ENCODE measurements around the gene GALNT10. TPM values are rescaled to one million over a fixed set of nuclear protein-coding genes. Genes with fewer than 3 reads are reported as not detected.
A peak's percentile ranks its signal among the peaks of the same experiment; 100 is the strongest.

The GALNT10 gene
- total and polyA plus RNA-seq, 2 donors (not counting 1 experiment from before 2014, with no cell fraction given): 18.3 to 35.8 TPM

DNA sequence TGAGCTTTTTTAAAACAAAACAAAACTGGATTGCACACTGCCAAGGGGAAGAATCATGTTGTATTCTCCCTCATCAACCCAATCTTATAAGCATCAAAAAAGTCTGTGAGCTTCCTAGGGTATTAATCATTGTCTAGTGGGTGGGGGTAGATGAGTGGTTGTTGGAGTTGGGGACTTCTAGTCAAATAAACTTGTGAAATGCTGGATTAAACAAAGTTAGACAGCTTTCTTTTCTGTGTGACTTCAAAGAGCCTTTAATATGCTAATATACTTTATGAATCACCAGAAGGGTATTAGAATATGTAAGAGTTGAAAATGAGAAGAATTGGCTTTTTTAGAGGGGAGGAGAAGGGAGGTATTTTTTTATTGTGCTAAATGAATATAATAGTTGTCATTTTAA is 87.7 kb downstream of the GALNT10 start:
- Histone ChIP-seq H3K79me2 (ENCODE audit: control insufficient read depth, insufficient read depth, low read length) (no peaks in the 10 kb centered on the region), H4K20me1 (ENCODE audit: control insufficient read depth, extremely low read depth, insufficient read depth, low read length) (no peaks in the 10 kb centered on the region), H3K27ac (ENCODE audit: insufficient read depth, low read length) (no peak overlapping the region), H2AFZ (ENCODE audit: low read length) (no peak overlapping the region), H3K9ac (ENCODE audit: insufficient read depth, low read length) (no peak overlapping the region), H3K4me3 (replicated peaks in 1 of 4; ENCODE audit: control extremely low read depth in 1 of 4, insufficient read depth in 1 of 4, low read depth in 3 of 4, low read length in 4 of 4) (no peak overlapping the region), H3K9me3 (ENCODE audit: control insufficient read depth, insufficient read depth, low read depth, low read length) (no peaks in the 10 kb centered on the region), H3K27me3 (ENCODE audit: control insufficient read depth, insufficient read depth, low read length) (no peaks in the 10 kb centered on the region), H3K4me2 (ENCODE audit: extremely low read depth, insufficient read depth, low read length) (peak overlapping the region; percentile 44), H3K36me3 (ENCODE audit: control insufficient read depth, insufficient read depth, low read length) (no peaks in the 10 kb centered on the region), H3K4me1 (ENCODE audit: control insufficient read depth, extremely low read depth, insufficient read depth, low read length) (peaks cover 10% of the 10 kb centered on the region)
- peak in 1 of 2 donors; percentile 83 for DNase-seq (ENCODE audit: low read depth in 2 of 2)
- TF ChIP-seq CTCF (conservative IDR thresholded peaks at IDR 0.05 in 1 of 2, IDR thresholded peaks at IDR 0.05 in 1 of 2; ENCODE audit: low read depth in 1 of 2, low read length in 2 of 2): no peak
- TF ChIP-seq EZH2 (IDR thresholded peaks at IDR 0.05; ENCODE audit: low read length, missing control alignments): no peak

DNA sequence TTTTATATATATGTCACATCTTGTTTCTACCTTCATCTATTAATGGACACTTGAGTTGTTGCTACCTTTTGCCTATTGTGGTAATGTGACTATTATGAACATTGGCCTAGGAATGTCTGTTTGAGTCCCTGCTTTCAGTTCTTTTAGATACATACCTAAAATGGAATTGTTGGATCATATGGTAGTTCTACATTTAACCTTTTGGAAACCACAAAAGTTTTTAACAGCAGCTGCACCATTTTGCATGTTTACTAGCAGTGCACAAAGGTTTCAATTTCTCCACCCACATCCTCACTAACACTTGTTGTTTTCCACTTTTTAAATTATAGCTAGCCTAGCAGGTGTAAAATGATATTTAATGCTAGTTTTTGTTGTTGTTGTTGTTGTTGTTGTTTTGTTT is 88.4 kb downstream of the GALNT10 start:
- peaks cover 10% of the 10 kb centered on the region for H3K4me1 ChIP-seq (ENCODE audit: control insufficient read depth, extremely low read depth, insufficient read depth, low read length)
- no peaks in the 10 kb centered on the region for H3K9me3 ChIP-seq (ENCODE audit: control insufficient read depth, insufficient read depth, low read depth, low read length)
- H3K27me3 ChIP-seq (ENCODE audit: control insufficient read depth, insufficient read depth, low read length): no peaks in the 10 kb centered on the region
- H4K20me1 ChIP-seq (ENCODE audit: control insufficient read depth, extremely low read depth, insufficient read depth, low read length): no peaks in the 10 kb centered on the region
- H3K4me3 ChIP-seq (replicated peaks in 1 of 4; ENCODE audit: control extremely low read depth in 1 of 4, insufficient read depth in 1 of 4, low read depth in 3 of 4, low read length in 4 of 4): no peak overlapping the region
- H3K27ac ChIP-seq (ENCODE audit: insufficient read depth, low read length): no peak overlapping the region
- no peaks in the 10 kb centered on the region for H3K36me3 ChIP-seq (ENCODE audit: control insufficient read depth, insufficient read depth, low read length)
- DNase-seq (ENCODE audit: low read depth in 2 of 2): peak in 1 of 2 donors; percentile 80
- no peak overlapping the region for H2AFZ ChIP-seq (ENCODE audit: low read length)
- H3K79me2 ChIP-seq (ENCODE audit: control insufficient read depth, insufficient read depth, low read length): no peaks in the 10 kb centered on the region
- H3K4me2 ChIP-seq (ENCODE audit: extremely low read depth, insufficient read depth, low read length): no peak overlapping the region
- H3K9ac ChIP-seq (ENCODE audit: insufficient read depth, low read length): no peak overlapping the region
- TF ChIP-seq EZH2 (IDR thresholded peaks at IDR 0.05; ENCODE audit: low read length, missing control alignments) (no peak), CTCF (conservative IDR thresholded peaks at IDR 0.05 in 1 of 2, IDR thresholded peaks at IDR 0.05 in 1 of 2; ENCODE audit: low read depth in 1 of 2, low read length in 2 of 2) (no peak)

DNA sequence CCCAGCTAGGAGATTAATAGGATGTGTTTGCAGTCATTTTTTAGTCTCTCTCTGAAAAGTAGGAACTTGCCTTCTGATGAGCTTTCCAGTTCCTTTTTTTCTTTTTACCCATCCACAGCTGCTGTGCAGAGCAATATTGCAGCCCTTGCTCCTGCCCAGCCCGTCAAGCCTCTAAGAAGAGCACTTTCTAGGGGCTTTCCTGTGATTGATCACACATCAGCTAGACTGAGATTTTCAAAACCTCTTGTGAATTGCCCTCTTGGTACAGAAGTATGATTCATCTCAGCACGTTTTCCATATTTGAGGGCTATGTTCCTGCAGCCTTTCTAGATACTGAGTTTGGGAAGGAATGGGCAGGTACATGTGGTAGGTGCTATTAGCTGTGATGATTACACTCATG is 93.9 kb downstream of the GALNT10 start:
- H3K36me3 ChIP-seq (ENCODE audit: control insufficient read depth, insufficient read depth, low read length): no peaks in the 10 kb centered on the region
- no peak overlapping the region for H3K27ac ChIP-seq (ENCODE audit: insufficient read depth, low read length)
- H3K9me3 ChIP-seq (ENCODE audit: control insufficient read depth, insufficient read depth, low read depth, low read length): no peaks in the 10 kb centered on the region
- no peak for DNase-seq (ENCODE audit: low read depth in 2 of 2)
- no peak overlapping the region for H3K4me3 ChIP-seq (replicated peaks in 1 of 4; ENCODE audit: control extremely low read depth in 1 of 4, insufficient read depth in 1 of 4, low read depth in 3 of 4, low read length in 4 of 4)
- no peaks in the 10 kb centered on the region for H4K20me1 ChIP-seq (ENCODE audit: control insufficient read depth, extremely low read depth, insufficient read depth, low read length)
- no peak overlapping the region for H3K4me2 ChIP-seq (ENCODE audit: extremely low read depth, insufficient read depth, low read length)
- peaks cover 20% of the 10 kb centered on the region for H3K4me1 ChIP-seq (ENCODE audit: control insufficient read depth, extremely low read depth, insufficient read depth, low read length)
- TF ChIP-seq CTCF (conservative IDR thresholded peaks at IDR 0.05 in 1 of 2, IDR thresholded peaks at IDR 0.05 in 1 of 2; ENCODE audit: low read depth in 1 of 2, low read length in 2 of 2) (no peak), EZH2 (IDR thresholded peaks at IDR 0.05; ENCODE audit: low read length, missing control alignments) (no peak)
- H2AFZ ChIP-seq (ENCODE audit: low read length): no peak overlapping the region
- no peaks in the 10 kb centered on the region for H3K79me2 ChIP-seq (ENCODE audit: control insufficient read depth, insufficient read depth, low read length)
- H3K9ac ChIP-seq (ENCODE audit: insufficient read depth, low read length): no peak overlapping the region
- no peaks in the 10 kb centered on the region for H3K27me3 ChIP-seq (ENCODE audit: control insufficient read depth, insufficient read depth, low read length)

Data from fibroblast of lung (primary cell).